HG03025 (cell line): ENCODE results near the gene ZNFX1.
"Not testable (repeated sequence)": the region's sequence is repeated elsewhere in the genome, so short reads cannot be mapped to it uniquely, and the experiment has no call there.

ENCODE experiments used
- ATAC-seq: cut with Tn5 transposase; IDR thresholded peaks from one replicate; pipeline ENCODE4 v1.9.1; 2021; ENCODE audit warnings: mild to moderate bottlenecking, moderate library complexity; ENCODE audit not compliant: unreplicated experiment, low FRiP score

Gene ZNFX1

GRCh38 chr20:49278036-49278817, at the start of gene ZNFX1:
ZNFX1 (minus strand) TSS chr20:49278057; CDS start chr20:49275839, 2,218 bp downstream.
- ATAC-seq = peak; percentile 73

DNA sequence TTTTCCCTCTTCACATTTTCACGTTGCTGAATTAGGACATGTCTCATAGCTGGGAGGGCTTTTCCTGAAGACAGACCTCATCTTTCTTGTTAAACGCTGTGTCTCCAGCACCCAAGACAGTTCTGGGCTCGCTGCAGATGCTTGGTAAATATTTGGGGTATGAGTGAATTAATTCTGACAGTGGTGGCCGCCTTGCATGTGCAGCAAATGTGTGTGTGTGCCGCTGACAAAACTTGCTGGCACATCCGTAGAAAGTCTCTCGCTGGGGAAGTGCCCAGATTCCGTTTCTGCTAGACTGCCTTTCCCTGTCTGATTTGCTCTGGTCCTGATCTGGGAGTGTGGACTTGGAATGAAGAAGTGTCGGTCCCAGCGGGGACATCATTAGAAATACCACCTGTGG, 48.2 kb upstream of the ZNFX1 start:
- no peak for ATAC-seq

DNA sequence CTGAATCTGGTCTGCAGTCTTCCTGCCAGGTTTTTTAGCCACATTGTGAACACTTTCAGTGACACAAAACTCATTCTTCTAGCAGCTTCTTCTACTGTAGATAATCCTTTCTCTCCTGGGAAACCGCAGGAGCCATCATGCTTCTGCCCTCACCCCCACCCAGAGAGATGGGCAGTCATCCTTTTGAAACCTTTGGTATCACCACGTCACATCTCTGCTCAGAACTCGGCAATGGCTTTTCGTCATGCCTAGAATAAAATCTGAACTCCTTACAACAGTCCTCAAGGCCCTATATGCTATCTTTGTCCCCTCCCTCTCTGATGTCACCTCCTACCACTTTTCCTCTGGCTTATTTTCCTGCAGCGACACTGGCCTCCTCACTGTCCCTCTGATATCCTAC, 46.4 kb upstream of the ZNFX1 start:
- no peak for ATAC-seq

GRCh38 chr20:49323622-49324238, 45.9 kb upstream of the ZNFX1 start:
- ATAC-seq = no peak

GRCh38 chr20:49320460-49320859, 42.6 kb upstream of the ZNFX1 start:
- no peak for ATAC-seq

DNA sequence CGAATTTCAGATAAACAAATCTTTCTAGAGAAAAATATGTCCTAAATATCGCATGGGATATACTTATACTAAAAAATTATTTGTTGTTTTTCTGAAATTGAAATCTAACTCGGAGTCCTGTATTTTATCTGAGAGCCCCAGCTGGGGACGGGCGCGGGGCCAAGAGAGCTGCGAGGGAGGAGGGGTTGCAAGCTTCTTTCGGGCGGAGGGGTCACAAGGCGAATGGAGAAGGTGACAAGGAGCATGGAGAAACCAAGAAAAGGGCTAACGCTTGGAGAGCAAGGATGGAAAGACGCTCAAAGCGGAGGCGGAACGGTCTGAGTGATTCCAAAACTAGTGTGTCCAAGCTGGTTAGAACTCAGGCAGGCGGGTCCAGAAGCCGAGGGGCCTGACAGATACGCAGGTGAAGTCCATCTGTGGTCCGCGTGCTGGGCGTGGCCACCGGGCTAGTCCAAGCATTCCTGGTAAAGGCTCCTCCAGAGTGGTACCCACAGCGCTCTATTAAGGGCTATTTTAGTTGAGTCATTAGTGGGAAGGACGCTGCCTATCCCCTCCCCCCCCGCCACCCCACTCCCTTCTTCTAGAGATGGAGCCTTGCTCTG, 41.5 kb upstream of the ZNFX1 start:
- no peak for ATAC-seq

GRCh38 chr20:49318430-49319207, 40.8 kb upstream of the ZNFX1 start:
- ATAC-seq = no peak

- no peak for ATAC-seq
These were observed 40.2 kb upstream of the ZNFX1 start for GRCh38 chr20:49318091-49318429.

DNA sequence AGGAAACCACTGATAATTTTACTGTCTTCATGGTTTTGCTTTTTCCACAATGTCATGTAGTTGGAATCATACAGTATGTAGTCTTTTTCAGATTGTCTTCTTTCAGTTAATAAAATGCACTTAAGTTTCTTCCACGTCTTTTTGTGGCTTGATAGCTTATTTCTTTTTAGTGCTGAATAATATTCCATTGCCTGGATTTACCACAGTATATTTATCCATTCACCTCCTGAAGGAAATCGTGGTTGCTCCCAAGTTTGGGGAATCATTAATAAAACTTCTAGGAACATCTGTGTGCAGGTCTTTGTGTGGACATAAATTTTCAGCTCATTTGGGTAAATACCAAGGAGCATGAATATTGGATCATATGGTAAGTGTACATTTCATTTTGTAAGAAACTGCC, 38.8 kb upstream of the ZNFX1 start:
- ATAC-seq = no peak

- ATAC-seq = no peak
These were observed 37.7 kb upstream of the ZNFX1 start for GRCh38 chr20:49315580-49315979.

- ATAC-seq = not testable (repeated sequence)
These were observed 36.2 kb upstream of the ZNFX1 start for GRCh38 chr20:49314052-49314451.

GRCh38 chr20:49313283-49313682, 35.4 kb upstream of the ZNFX1 start:
- ATAC-seq = no peak

- ATAC-seq = no peak
These were observed 34.8 kb upstream of the ZNFX1 start for GRCh38 chr20:49312661-49313060.

- no peak for ATAC-seq
These were observed 32.8 kb upstream of the ZNFX1 start for GRCh38 chr20:49310705-49311104.

GRCh38 chr20:49308875-49309274, 31.0 kb upstream of the ZNFX1 start:
- ATAC-seq = no peak

GRCh38 chr20:49306903-49307620, 29.2 kb upstream of the ZNFX1 start:
- ATAC-seq = no peak

DNA sequence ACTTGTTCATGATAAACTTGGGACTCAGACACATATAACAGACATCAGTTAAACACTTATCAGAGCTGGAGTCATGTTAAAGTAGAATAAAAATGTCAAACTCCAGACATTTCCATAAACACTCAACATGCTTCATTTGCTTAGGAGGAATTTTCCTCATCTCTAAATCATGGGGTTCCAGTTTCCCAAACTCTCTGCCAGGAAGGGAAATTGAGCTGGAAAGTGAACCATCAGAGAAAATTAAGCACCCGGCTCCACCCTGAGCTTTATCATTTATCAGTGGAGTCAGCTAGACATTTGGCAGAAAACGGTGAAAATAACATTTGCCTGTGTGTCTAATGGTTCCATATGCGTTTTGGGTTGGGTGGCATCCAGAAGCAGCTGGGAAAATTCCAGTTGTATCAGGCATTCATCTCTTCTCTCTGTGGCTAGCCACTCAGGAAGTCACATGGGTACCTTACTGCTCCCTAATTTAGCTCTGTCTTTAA, 25.3 kb upstream of the ZNFX1 start:
- ATAC-seq = no peak

GRCh38 chr20:49297605-49298530, 20.0 kb upstream of the ZNFX1 start:
- ATAC-seq = no peak

GRCh38 chr20:49294002-49294654, 16.3 kb upstream of the ZNFX1 start:
- ATAC-seq = not testable (repeated sequence)
